HG02588 (cell line): ENCODE data around the gene FAM227A.
"Not testable (repeated sequence)": the region's sequence is repeated elsewhere in the genome, so short reads cannot be mapped to it uniquely, and the experiment has no call there.

Experiments
- ATAC-seq: cut with Tn5 transposase; IDR thresholded peaks from one replicate; pipeline ENCODE4 v1.9.1; 2021; ENCODE audit warnings: mild to moderate bottlenecking, moderate library complexity; ENCODE audit not compliant: unreplicated experiment

Gene FAM227A

GRCh38 chr22:38674888-38675287 is 18.7 kb upstream of the FAM227A start:
- ATAC-seq = no peak

DNA sequence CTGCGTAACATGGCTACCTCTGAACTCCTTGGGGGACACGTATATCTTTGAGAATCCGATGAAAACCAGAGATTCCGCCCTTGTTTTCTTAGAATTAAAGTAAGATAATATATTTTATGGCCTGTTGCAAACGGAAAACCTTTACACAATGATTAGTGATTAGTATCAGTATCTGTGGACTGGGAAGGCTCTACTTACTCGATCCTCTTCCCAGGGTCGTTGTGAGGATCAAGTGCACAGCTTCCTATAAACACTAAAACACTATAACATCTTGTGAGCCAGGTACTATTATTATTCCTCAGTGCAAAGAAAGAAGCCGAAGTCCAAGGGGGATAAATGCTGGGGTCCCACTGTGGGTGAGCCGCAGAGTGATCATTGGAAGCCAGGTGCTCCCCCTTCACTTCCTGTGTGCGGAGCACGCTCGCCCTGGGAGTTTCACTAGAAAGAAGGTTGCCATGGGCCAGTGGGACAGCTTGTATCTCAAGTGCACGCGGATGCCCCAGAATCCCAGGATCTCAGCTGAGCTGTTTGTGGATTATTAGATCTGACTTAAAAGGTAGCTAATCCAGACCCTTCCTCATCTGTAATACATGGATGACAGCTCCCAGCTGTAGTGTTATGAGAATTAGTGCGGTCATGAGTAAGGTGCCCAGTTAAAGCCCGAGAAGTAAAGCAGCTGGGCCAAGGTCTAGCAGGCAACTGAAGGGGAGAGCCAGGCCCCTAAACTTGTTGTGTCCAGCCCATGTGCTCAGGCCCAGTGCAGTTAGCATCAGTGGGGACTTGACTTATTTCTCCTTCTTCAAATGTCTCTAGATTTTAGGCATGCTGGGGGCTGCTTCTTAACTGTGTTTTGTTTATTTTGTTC is 1.1 kb upstream of the FAM227A start:
- ATAC-seq = no peak

DNA sequence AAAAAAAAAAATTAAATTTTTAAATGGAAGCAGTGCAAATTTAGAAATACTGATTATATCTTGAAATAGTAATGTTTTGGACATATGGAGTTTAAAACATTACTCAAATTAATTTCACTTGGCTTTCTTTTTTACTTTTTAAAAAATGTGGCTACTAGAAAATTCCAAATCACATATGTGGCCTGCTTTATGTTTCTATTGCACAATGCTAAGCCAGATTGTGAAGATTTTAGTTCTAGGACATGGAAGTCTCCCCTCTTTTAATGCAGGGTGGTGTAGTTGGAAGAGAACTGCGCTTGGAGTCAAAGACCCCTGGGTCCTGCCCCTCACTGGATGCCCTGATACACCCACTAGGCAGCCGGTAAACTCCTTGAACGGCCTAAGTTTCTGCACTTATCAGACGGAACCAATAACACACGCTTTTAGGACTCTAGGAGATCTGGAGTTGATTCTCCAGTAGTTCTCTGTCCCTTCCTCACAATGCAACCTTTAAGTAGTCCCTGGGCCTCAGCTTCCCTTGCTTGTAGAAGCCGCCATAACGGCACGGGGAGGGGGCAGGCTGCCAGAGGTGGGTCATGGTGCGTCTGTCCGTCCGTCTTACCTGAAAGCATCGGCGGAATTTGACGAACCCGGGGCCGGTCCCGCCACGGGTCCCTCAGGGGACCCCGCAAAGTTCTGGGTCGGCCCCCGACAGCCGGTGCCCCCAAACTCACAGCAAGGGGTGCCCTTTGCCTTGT is 505 bp downstream of the FAM227A start:
- no peak for ATAC-seq

DNA sequence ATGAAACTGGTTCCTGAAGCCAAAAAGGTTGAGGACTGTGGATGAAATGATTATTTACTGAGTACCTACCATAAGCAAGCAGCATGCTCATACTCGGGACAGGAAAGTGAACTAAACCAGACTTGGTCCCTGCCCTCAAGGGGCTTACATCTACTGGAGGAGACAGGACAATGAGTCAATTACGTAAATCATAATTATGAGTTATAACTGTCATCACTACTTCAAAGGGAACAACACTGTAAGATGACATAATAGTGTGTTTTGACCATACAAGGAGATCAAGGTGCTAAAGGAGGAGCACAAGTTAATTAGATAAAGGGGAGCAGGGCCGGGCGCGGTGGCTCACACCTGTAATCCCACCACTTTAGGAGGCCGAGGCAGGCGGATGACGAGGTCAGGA is 2.5 kb downstream of the FAM227A start:
- ATAC-seq = no peak

DNA sequence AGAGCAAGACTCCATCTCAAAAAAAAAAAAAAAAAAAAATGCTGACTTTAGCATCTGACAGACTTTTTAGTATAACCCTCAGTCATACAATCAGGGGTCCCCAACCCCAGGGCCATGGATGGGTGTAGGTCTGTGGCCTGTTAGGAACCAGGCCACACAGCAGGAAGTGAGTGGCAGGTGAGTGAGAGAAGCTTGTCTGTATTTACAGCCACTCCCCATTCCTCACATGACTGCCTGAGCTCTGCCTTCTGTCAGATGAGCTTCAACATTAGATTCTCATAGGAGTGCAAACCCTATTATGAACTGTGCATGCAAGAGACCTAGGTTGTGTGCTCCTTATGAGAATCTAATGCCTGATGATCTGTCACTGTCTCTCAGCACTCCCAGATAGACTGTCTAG is 3.3 kb downstream of the FAM227A start:
- no peak for ATAC-seq

DNA sequence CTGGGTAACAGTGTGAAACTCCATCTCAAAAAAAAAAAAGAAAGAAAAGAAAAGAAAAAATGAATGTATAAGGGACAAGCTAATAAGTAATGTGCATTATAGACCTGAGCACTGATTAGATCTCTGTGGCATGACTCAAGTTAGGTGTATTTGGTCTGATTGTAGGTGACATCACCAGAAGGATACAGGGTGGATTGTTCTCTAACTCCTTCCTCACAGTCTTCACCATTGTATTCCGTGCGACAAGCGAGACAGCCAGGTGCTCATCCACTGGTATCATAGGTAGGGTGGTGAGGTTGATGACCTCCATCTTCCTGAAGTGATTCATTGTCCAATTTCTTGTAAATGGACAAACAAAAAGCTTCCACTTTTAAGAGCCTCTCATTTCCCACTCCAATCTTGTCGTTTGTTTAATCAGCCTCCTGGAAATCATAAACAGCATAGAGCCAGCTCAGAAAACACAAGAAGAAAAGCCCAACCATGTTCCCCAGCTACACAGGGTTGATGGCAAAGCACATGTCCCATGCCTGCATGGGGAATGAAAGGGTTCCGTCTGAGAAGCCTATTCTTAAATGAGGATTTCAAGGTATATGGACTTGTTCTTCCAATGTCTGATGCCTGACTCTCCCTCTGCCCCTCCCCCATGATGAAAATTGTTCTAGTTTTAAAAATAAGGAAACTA is 6.2 kb downstream of the FAM227A start:
- ATAC-seq = no peak

DNA sequence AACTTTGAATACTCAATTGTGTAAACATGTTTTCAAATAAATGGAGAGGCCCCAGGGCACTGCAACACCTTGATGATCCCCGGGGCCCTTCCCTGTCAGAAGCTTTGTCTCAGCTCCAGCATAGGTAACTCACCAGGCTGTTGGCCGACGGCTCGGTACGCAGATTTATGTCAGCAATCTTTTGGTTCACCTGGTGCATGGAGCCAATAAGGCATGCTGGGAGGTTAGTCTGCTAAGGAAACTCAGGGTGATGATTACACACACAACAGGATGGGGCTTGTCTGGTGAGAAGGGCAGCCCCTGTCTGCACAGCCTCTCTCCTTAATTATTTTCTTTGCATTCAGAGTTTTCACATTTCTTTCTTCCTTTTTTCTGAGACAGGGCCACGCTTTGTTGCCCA is 10.8 kb downstream of the FAM227A start:
- no peak for ATAC-seq

DNA sequence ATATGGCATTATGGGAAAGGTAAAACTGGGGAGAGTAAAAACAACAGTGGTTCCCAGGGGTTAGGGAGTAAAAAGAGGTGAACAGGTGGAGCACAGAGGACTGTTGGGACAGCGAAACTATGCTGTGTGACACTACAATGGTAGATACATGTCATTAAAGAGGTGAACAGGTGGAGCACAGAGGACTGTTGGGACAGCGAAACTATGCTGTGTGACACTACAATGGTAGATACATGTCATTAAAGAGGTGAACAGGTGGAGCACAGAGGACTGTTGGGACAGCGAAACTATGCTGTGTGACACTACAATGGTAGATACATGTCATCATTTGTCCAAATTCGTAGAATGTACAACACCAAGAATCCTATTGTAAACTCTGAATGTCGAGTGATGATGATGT is 11.9 kb downstream of the FAM227A start:
- not testable (repeated sequence) for ATAC-seq

GRCh38 chr22:38641476-38642040 is 14.6 kb downstream of the FAM227A start:
- no peak for ATAC-seq

DNA sequence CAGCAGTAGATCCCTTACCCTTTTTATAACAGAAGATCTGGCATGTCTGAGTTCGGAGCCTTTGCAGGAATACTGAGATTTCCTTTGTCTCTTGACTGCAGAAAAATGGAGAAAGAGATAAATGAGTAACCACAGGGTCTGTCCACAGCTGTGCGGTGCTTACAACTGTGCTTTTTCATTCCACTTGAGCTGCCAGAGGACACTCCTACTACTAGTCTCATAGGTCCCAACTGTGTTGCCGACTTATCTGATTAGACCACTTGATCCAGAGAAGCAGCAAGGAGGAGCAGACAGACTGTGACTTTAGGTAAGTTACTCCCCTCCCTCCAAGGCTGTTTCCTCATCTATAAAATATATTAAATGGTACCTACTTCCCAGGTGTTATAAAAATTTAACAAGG is 17.5 kb downstream of the FAM227A start:
- no peak for ATAC-seq

DNA sequence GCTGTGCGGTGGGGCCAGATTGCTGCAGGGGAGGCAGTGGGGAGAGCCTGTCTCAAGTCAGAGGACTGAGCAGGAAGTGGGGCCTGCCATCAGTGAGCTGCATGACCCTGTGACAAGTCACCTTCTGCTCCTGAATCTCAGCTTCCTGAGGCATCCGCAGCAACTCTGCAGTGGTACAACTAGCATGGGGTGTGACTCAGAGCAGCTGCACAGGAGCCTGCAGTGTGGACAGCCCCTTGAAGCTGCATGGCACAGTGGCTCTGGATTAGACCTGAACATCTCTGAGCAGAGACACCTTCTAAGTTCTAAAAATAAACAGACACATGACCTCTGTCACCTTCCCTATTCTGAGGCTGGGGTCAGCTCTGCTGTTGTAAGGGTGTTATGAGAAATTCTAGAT is 18.0 kb downstream of the FAM227A start:
- no peak for ATAC-seq

DNA sequence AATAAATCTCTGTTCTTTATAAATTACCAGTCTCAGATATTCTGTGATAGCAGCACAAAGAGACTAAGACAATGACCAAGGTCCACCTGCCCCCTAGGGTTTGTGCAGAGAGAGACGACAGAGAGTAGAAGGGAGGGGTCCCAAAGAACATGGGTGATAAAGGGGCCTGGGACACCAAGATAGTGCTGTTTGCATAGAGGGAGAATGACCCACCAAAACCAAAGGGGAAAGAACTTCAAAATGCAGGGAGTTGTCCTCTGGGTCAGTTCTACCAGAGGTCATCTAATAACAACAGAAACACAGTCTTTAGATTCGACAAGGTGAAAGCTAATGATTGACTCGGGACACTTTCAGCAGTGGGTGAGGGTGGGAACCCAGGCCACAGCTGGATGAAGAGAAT is 23.7 kb downstream of the FAM227A start:
- ATAC-seq = no peak

DNA sequence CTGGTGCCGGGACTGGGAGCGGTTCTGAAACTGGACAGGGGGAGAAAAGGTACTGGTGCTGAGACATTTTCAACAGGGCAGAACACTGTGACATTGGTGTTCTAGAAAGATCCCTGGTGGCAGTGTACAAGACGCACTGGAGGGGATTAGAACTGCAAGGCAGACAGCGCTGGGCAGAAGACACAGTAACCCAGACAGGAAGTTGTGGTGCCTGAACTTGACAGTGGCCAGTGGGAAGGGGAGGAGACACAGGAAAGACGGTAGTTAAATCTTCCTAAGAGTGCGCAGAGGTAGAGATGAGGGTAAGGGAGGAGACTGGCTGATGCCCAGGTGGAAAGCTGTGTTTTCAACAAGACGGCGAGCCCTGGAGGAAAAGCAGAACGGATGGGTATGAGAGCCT is 24.5 kb downstream of the FAM227A start:
- no peak for ATAC-seq

GRCh38 chr22:38629108-38629507 is 27.1 kb downstream of the FAM227A start:
- no peak for ATAC-seq

GRCh38 chr22:38628444-38628843 is 27.7 kb downstream of the FAM227A start:
- no peak for ATAC-seq

- no peak for ATAC-seq
Observed at GRCh38 chr22:38623351-38623750, 32.8 kb downstream of the FAM227A start.

DNA sequence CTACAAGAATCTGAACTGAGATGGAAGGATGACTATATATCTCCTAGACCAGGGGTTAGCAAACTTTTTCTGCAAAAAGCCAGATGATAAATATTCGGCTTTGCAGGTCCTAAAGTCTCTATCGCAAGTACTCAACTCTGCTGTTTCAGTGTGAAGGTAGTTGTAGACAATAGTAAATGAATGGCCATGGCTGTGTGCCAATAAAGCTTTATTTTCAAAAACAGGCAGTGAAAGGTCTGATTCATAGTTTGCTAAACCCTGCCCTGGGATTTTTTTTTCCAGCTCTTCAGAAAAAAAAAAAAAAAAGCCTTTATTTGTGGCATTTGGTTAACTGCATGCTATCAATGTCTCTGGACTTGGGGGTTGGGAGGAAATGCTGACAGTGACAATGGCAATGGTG is 37.5 kb downstream of the FAM227A start:
- no peak for ATAC-seq

DNA sequence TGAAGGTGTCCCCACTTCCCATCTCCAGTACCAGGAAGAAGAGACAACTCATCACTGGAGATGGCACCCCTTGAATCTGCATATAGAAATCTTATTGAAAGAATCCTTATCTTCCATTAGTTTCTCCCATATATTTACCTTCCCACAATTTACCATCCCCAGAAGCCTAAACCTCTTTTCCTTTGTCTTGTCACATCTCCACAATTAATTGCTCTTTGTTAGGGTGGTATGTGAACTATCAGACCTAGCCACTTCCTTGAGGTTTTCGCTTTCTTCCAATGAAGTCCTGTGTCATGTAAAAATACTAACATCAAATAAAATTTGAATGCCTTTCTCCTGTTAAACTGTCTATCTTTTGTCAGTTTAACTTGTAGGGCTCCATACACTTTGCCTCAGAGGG is 37.9 kb downstream of the FAM227A start:
- no peak for ATAC-seq

DNA sequence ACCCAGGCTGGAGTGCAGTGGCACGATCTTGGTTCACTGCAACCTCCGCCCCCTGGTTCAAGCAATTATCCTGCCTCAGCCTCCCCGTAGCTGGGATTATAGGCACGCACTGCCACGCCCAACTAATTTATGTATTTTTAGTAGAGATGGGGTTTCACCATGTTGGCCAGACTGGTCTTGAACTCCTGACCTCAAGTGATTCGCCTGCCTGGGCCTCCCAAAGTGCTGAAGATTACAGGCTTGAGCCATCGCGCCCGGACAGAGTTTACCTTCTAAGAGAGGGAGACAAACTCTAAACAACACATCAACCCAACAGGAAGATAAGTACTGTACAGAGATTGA is 41.2 kb downstream of the FAM227A start:
- ATAC-seq = not testable (repeated sequence)

- no peak for ATAC-seq
Observed at GRCh38 chr22:38614332-38615063, 41.7 kb downstream of the FAM227A start.

DNA sequence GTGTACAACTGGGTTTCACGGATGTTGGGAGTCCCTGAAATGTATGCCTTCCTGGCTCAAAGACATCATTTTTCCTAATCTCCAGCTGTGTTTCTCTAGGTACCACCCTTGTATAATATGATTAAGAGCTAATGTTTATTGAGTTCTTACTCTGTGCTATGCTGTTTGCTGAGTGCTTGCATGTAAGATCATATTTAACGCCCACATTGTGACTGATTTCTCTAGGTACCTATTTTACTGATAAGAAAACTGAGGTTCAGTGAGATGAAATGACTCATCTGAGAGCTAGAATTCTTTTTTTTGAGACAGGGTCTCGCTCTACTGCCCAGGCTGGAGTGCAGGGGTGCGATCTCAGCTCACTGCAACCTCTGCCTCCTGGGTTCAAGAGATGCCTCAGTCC is 42.6 kb downstream of the FAM227A start:
- ATAC-seq = no peak
